Spinal cord (tissue), 10 donors: ENCODE measurements around the gene CKLF. TPM values are rescaled to one million over a fixed set of nuclear protein-coding genes. Genes with fewer than 3 reads are reported as not detected.

Experiments used
- DNase-seq, 6 donors: peaks; one replicate each; pipeline versions ENCODE4 v3.0.0 to v3.0.0-alpha.2; 2013 to 2015; ENCODE audit warnings: low spot score in 6 of 6, low read depth in 4 of 6
- H3K27ac ChIP-seq: one replicate; pipeline ENCODE4 v1.5.1; 2013; ENCODE audit warnings: low read depth, low read length, control low read depth
- H3K27me3 ChIP-seq: one replicate; pipeline ENCODE4 v1.6.1; 2013; ENCODE audit warnings: low read length; ENCODE audit not compliant: control insufficient read depth, insufficient read depth
- H3K36me3 ChIP-seq: one replicate; pipeline ENCODE4 v1.6.1; 2013; ENCODE audit warnings: low read length; ENCODE audit not compliant: control insufficient read depth, insufficient read depth
- H3K4me1 ChIP-seq: one replicate; pipeline ENCODE4 v1.6.1; 2013; ENCODE audit warnings: low read length; ENCODE audit not compliant: control insufficient read depth, insufficient read depth
- H3K4me3 ChIP-seq: one replicate; pipeline ENCODE4 v1.5.1; 2013; ENCODE audit warnings: low read depth, low read length, control low read depth
- H3K9me3 ChIP-seq: one replicate; pipeline ENCODE4 v1.6.1; 2013; ENCODE audit warnings: low read length; ENCODE audit not compliant: control insufficient read depth, insufficient read depth
- WGBS: methylation state at CpG from one replicate; pipeline ENCODE4 v1.1.5; 2013; ENCODE audit warnings: missing lambda C conversion rate; ENCODE audit not compliant: insufficient coverage; 5-methylcytosine and 5-hydroxymethylcytosine counted together
- polyA plus RNA-seq, 2 donors: library from polyadenylated mRNA; unstranded; fragments of 120-200 nt; gene quantifications; one replicate each; pipeline ENCODE4 v1.2.1, GENCODE V29; 2013; ENCODE audit not compliant: insufficient read length in 2 of 2
- total RNA-seq, 2 donors: library from RNA; depleted of rRNA in 1 of 2; stranded (reverse); fragments of 120-200 nt in 1 of 2; fragments of >200 nt in 1 of 2; gene quantifications; one replicate each; pipeline versions ENCODE4 v1.2.3 to v1.2.4, GENCODE V29; 2013 to 2014
- donor health status: healthy.

The CKLF gene
- total and polyA plus RNA-seq, 4 donors = 38.1 to 65.1 (median 40.7) TPM

GRCh38 chr16:66516808-66517585, 35.4 kb upstream of the CKLF start:
- H3K4me3 ChIP-seq = no peak overlapping the region
- peak in 5 of 6 donors; percentile 17 to 91 (median 38) for DNase-seq
- no peaks in the 10 kb centered on the region for H3K27me3 ChIP-seq
- peaks cover 62% of the 10 kb centered on the region for H3K36me3 ChIP-seq
- H3K9me3 ChIP-seq = no peaks in the 10 kb centered on the region
- WGBS = 38% methylated on average over 12 of the region's 15 CpGs
- peak overlapping the region; percentile 86 for H3K27ac ChIP-seq
- H3K4me1 ChIP-seq = peaks cover 49% of the 10 kb centered on the region

GRCh38 chr16:66517586-66518263, 34.7 kb upstream of the CKLF start:
- H3K4me3 ChIP-seq = no peak overlapping the region
- no peak for DNase-seq

GRCh38 chr16:66519482-66520373, 32.6 kb upstream of the CKLF start:
- DNase-seq = no peak
- peak overlapping the region; percentile 36 for H3K27ac ChIP-seq
- H3K27me3 ChIP-seq = no peaks in the 10 kb centered on the region
- H3K9me3 ChIP-seq = no peaks in the 10 kb centered on the region
- peaks cover 73% of the 10 kb centered on the region for H3K36me3 ChIP-seq
- no peak overlapping the region for H3K4me3 ChIP-seq
- 85% methylated on average over 11 of the region's 11 CpGs for WGBS
- peaks cover 46% of the 10 kb centered on the region for H3K4me1 ChIP-seq

More at GRCh38 chr16:66517586-66518263, 34.7 kb upstream of the CKLF start:
- Histone ChIP-seq H3K27me3 (no peaks in the 10 kb centered on the region), H3K36me3 (peaks cover 68% of the 10 kb centered on the region), H3K9me3 (no peaks in the 10 kb centered on the region), H3K4me1 (peaks cover 47% of the 10 kb centered on the region), H3K27ac (peak overlapping the region; percentile 86)
- WGBS = 92% methylated on average over 6 of the region's 8 CpGs

- H3K4me3 ChIP-seq = no peak overlapping the region
- H3K4me1 ChIP-seq = peaks cover 43% of the 10 kb centered on the region
- no peak for DNase-seq
- 86% methylated on average over 10 of the region's 14 CpGs for WGBS
- peaks cover 69% of the 10 kb centered on the region for H3K36me3 ChIP-seq
- peak overlapping the region; percentile 7 for H3K27ac ChIP-seq
- no peaks in the 10 kb centered on the region for H3K27me3 ChIP-seq
- no peaks in the 10 kb centered on the region for H3K9me3 ChIP-seq
Measured at GRCh38 chr16:66520406-66521170, 31.8 kb upstream of the CKLF start.

- Histone ChIP-seq H3K9me3 (no peaks in the 10 kb centered on the region), H3K4me3 (no peak overlapping the region), H3K27ac (peak overlapping the region; percentile 61), H3K27me3 (no peaks in the 10 kb centered on the region), H3K36me3 (peaks cover 71% of the 10 kb centered on the region), H3K4me1 (peaks cover 38% of the 10 kb centered on the region)
- WGBS = 97% methylated on average over 4 of the region's 5 CpGs
- no peak for DNase-seq
Measured at GRCh38 chr16:66521252-66521713, 31.1 kb upstream of the CKLF start.

- H3K36me3 ChIP-seq = peaks cover 72% of the 10 kb centered on the region
- H3K9me3 ChIP-seq = no peaks in the 10 kb centered on the region
- H3K4me3 ChIP-seq = no peak overlapping the region
- H3K4me1 ChIP-seq = peaks cover 30% of the 10 kb centered on the region
- H3K27ac ChIP-seq = peak overlapping the region; percentile 61
- H3K27me3 ChIP-seq = no peaks in the 10 kb centered on the region
- 86% methylated on average over 15 of the region's 17 CpGs for WGBS
- DNase-seq = peak in 1 of 6 donors; percentile 63
Measured at GRCh38 chr16:66521951-66522771, 30.2 kb upstream of the CKLF start.

- H3K27me3 ChIP-seq = no peaks in the 10 kb centered on the region
- no peak for DNase-seq
- peaks cover 21% of the 10 kb centered on the region for H3K4me1 ChIP-seq
- no peak overlapping the region for H3K4me3 ChIP-seq
- 81% methylated on average over 6 of the region's 11 CpGs for WGBS
- H3K36me3 ChIP-seq = peaks cover 71% of the 10 kb centered on the region
- H3K27ac ChIP-seq = no peak overlapping the region
- H3K9me3 ChIP-seq = no peaks in the 10 kb centered on the region
Measured at GRCh38 chr16:66522816-66523590, 29.4 kb upstream of the CKLF start.

- WGBS = 93% methylated on average over 6 of the region's 9 CpGs
- Histone ChIP-seq H3K27me3 (no peaks in the 10 kb centered on the region), H3K4me1 (peaks cover 21% of the 10 kb centered on the region), H3K27ac (peak overlapping the region; percentile 15), H3K36me3 (peaks cover 77% of the 10 kb centered on the region), H3K4me3 (no peak overlapping the region), H3K9me3 (no peaks in the 10 kb centered on the region)
- no peak for DNase-seq
Measured at GRCh38 chr16:66523861-66524354, 28.5 kb upstream of the CKLF start.
